ENCODE measurements around the gene RASL11B.

RASL11B gene

GRCh38 chr4:52876069-52876468, 14.0 kb downstream of the RASL11B start:
- no peak for DNase-seq

DNA sequence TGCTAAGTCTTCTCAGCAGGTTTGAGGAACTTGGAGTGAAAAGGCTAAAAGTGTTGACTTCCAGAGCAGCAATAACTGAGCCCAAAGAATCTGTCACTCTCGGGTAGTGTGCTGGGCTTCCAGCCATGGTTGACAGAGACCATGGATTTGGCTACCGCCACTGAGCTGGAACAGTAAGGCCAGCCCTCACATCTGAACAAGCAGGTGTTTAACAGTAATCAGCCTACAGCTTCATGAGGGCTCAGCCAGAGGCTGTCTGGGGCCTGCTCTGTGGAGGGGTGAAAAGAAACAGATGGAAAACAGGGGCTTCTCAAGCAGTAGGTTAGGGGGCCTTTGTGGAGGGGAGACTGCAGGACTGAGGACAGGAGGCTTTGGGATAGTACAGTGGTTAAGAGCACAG, 14.9 kb downstream of the RASL11B start:
- DNase-seq, result no peak

DNA sequence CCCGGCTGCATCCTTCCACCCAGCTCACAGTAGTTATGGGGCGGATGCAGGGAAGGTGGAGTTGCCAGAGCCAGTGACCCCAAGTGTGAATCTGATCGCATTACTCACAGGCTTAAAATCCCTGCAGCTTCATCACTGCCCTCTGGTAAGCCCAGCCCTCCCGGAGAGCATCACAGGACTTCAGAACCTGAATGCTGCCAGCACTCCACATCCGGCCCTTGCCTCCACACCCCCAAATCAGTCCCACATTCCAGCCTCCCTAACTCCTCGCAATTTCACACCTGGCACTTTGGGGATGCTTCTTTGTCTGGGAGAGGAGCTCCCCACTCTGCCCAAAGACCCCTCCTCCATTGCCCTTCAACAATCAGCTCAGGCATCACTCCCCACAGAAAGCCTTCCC, 15.6 kb downstream of the RASL11B start:
- DNase-seq, result no peak

- DNase-seq, result no peak
Measured at GRCh38 chr4:52879471-52879870, 17.4 kb downstream of the RASL11B start.

DNA sequence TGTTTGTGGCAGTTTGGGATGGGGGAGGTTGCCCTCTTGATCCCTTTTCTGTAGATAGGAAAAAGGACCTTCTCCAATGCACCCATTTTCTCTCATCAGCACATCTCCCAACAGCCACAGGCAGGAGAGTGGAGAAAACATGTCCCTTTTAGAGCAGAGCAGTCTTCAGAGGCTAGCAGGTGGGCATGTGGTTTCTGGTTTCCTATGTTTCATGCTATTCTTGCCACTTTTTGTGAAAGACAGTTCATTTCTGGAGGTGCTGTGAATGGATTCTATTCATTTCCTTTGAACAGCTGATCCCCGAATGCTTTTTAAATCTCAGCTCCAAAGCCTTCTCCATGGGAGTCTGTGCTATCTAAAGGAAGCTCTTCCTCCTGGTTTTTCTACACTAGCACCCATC, 18.9 kb downstream of the RASL11B start:
- DNase-seq, result no peak

DNA sequence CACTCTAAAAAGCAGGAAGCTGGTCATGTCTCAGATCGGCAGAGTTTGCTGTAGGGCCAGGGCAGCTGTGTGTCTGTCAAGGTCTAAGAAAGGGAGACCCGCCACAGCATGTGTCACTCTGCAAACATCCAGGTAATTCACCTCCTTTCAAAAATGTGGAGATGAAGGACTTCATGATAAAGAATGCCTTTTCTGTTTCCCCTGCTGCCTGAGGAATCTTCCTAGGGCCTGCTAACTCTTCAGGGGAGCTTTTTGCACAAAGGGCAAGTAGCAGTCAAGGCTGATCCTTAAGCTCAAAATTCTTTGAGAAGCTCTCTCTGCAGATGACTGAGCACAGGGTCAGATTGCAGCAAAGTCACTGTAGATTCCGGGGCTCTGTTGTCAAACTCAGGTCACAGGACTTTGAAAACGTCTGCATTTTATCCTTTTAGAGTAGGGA, 21.1 kb downstream of the RASL11B start:
- no peak for DNase-seq

- DNase-seq, result no peak
Measured at GRCh38 chr4:52883707-52884669, 21.9 kb downstream of the RASL11B start.

DNA sequence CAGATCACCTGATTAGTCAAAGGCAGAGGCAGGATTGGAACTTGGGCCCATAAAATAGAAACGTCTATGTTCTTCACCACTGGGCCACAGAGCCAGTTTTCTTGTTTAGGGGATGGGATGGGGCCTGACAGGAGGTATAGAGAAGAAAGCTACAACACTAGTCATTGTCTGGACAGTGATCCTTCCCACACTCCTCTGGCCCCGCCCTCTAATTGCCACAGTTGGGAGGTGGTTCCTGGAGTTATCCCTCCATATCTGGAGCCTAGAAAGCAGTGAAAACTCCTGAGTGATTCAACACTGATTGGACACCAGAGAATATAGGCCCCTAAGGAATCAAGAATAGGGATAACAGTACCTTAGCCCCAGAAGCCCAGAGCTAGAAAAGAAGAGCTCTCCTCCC, 22.9 kb downstream of the RASL11B start:
- DNase-seq, result no peak

GRCh38 chr4:52889354-52889753, 27.2 kb downstream of the RASL11B start:
- DNase-seq, result no peak

GRCh38 chr4:52889778-52890520, 27.8 kb downstream of the RASL11B start:
- DNase-seq, result no peak

DNA sequence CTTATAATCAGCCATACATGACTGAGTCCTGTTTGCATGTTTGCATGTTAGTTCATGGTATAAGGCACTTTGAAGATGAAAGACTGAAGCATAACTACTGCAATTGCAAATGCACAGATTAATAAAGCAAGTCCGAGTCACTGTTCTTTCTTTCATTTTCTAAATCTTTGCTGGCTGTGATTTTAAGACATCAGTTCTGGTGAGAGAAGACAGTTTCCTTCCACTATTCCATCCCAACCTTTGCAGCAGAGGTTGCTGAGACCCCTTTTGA, 28.3 kb downstream of the RASL11B start:
- no peak for DNase-seq

DNA sequence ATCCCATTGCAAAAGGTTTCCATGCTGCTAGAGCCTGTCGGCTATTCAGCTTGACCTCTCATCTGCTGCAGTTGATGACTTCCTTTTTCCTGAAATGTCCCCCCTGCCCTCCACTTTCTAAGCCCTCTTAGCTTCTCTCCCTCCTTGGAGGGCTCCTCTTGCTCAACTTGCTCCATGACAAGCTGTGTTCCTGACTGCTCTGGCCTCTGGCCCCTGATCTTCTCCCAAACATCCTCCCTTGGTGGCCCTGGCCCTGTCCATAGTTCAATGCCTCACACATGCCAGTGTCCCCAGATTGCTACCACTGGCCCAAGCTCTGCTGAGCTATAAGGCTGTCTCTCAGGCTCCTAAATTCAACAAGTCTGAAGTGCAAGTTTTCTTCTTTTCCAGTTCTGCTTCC, 29.6 kb downstream of the RASL11B start:
- DNase-seq, result no peak

- DNase-seq, result no peak
Measured at GRCh38 chr4:52892880-52893279, 30.8 kb downstream of the RASL11B start.

GRCh38 chr4:52894443-52894842, 32.3 kb downstream of the RASL11B start:
- DNase-seq, result no peak

- DNase-seq, result no peak
Measured at GRCh38 chr4:52903273-52903672, 41.2 kb downstream of the RASL11B start.

DNA sequence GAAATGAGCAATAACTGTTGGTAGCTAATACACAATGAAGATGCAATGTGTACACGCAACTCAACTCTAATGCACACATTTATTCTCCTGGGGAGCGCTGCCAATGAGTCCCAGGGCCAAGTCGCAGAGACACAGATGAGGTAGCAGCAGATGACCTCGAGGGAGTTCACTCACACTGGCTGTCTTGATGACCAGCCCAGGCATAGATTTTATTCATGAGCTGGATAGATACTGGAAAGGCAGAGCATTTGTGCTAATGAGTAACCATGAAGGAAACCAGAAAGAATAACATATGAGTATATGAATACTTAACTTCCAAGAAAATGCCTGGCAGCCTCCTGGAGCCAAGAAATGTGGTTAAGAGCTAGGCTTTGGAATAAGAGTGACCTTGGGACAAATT, 42.3 kb downstream of the RASL11B start:
- DNase-seq, result no peak

DNA sequence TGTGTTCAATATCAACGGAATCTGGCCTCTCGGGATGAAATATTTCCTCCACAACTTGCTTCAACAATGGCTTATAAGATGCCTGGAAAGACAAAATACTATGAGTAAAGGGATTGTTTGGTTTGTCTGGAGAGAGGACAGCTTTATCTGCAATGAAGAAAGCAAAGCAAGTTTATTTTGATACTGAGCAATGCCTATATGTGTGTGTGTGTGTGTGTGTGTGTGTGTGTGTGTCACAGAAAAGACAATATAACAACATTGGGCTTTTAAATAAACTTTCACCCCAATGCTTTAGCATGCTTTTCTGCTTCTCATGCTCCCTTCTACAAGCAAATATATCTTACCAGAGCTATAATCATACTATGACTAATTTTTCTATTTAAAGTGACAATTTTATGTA, 45.4 kb downstream of the RASL11B start:
- DNase-seq, result no peak

DNA sequence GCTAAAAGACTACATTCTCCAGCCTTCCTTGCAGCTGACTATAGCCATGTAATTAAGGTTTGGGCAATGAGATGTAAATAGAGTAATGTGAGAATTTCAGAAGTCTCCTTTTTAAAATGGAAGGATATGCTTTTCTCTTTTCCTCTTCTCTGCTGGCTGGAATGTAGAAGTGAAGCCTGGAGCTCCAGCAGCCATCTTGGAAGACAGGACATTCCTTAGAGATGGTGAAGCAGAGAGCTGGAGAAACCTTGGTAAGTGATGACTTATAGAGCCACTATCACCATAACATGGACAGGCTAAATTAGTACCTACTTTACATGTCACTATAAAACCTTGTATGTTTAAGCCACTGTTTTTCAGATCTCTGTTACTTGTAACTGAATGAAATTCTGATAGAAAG, 48.0 kb downstream of the RASL11B start:
- no peak for DNase-seq

DNA sequence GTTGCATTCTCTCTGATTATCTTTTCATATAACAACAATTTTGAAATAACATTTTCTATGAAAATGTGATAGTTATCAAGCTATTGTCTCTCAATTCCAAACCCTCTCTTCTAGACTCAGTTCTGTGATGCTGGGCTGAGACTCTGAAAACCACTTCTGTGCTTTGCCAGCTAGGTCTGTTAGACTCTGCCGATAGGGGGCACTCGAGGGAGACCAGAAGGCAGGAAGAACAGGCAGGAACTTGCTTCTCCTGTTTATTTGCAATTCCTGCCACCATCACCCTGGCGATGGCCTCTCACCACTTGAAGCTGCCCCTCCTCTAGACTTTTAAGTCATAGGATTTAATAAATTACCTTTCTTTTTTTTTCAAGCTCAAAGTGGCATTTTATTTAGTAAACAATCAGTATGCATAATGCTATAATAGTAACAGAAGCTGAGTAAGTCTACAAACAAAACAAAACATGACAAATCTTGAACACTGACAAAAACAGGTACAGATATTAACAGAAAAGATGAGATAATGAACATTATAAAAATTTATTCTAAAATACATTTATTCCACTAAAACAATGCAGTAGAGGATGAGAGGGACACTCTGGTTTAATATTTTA, 49.7 kb downstream of the RASL11B start:
- peak; percentile 9 for DNase-seq

GRCh38 chr4:52912608-52913007, 50.5 kb downstream of the RASL11B start:
- DNase-seq, result no peak

DNA sequence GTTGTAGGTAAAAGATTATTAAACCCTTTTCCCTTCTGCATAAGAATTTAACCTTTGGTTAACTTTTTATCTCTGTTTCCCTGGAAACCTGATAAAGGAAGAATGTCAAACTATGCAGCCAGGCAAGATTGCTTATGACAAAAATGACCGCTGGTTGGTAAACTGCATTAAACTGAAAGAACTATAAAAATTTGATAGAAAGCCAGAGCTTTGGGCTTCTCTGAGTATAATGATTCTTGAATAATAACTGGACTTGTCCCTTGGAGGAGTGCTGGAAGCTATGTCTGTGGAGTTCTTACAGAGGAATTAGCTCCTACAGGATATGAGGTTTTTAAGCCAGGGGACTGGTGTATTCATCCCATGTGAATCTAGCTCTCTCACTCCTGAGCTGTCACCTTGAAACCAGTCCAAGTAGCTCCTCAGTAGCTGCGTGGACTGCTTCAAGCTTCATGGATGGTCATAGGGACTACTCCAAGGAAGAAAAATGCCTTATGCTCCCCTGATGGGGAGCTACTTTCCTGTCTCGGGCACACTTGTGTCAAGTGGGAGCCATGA, 52.0 kb downstream of the RASL11B start:
- peak; percentile 32 for DNase-seq

- no peak for DNase-seq
Measured at GRCh38 chr4:52915191-52915590, 53.1 kb downstream of the RASL11B start.

DNA sequence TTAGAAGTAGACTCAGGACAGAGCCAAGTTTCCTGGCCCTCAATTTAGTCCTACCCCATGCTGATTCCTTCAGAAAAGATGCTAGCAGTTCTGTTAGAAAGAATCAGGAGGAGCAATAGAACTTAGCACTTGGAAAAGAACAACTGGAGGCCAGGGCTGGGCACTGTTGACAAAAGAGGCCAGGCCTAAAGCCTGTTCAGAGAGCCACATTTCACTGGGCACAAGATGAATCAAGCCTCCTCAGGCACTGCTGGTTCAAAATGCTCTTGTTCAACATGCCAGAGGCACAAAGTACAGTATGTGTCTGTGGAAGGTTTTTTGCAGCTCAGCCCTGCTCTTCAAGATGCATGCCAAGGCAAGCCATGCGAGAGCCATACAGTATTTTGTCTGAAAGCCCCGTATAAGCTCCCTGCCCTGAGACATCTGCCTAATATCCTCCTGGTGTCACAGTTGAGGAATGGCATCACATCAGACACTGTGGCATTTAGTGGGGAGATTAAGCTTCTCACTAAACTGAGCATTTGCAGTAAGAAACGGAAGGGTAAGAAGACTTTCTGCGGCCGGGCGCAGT, 53.7 kb downstream of the RASL11B start:
- no peak for DNase-seq

Data from amniotic stem cell (primary cell).